Mammary epithelial cell (primary cell): Measurements from ENCODE around the gene SUGP1.

Experiments used
- EZH2 ChIP-seq: IDR thresholded peaks from 2 replicates; pipeline ENCODE4 v1.6.1; 2012; ENCODE audit warnings: low read length, inconsistent platforms, borderline replicate concordance
- TF ChIP-seq, protein P1 (sequence below), 2 donors: IDR thresholded peaks in 1 of 2; conservative IDR thresholded peaks in 1 of 2; 2 replicates each; pipeline ENCODE4 v1.5.1; 2011 to 2012; ENCODE audit warnings: inconsistent platforms in 2 of 2, low read length in 2 of 2, mild to moderate bottlenecking in 2 of 2, control low read depth in 1 of 2, low read depth in 1 of 2; ENCODE audit not compliant: insufficient read depth in 1 of 2; ENCODE audit errors: extremely low read depth in 1 of 2

DNA sequence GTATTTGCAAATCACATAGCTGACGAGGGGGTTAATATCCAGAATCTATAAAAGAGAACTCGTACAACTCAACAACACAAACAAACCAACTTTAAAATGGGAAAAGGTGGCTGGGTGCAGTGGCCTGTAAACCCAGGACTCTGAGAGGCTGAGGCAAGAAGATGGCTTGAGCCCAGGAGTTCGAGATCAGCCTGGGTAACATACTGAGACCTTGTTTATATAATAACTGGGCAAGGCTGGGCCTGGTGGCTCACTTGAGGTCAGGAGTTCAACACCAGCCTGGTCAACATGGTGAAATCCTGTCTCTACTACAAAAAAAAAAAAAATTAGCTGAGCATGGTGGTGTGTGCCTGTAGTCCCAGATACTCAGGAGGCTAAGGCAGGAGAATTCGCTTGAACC lies 25.4 kb downstream of the SUGP1 start:
- TF ChIP-seq, protein P1, sequence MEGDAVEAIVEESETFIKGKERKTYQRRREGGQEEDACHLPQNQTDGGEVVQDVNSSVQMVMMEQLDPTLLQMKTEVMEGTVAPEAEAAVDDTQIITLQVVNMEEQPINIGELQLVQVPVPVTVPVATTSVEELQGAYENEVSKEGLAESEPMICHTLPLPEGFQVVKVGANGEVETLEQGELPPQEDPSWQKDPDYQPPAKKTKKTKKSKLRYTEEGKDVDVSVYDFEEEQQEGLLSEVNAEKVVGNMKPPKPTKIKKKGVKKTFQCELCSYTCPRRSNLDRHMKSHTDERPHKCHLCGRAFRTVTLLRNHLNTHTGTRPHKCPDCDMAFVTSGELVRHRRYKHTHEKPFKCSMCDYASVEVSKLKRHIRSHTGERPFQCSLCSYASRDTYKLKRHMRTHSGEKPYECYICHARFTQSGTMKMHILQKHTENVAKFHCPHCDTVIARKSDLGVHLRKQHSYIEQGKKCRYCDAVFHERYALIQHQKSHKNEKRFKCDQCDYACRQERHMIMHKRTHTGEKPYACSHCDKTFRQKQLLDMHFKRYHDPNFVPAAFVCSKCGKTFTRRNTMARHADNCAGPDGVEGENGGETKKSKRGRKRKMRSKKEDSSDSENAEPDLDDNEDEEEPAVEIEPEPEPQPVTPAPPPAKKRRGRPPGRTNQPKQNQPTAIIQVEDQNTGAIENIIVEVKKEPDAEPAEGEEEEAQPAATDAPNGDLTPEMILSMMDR (conservative IDR thresholded peaks at IDR 0.05 in 1 of 2, IDR thresholded peaks at IDR 0.05 in 1 of 2; ENCODE audit: extremely low read depth in 1 of 2, insufficient read depth in 1 of 2, low read depth in 1 of 2, low read length in 2 of 2), result no peak
- TF ChIP-seq EZH2, result no peak
